ENCODE measurements around the gene SIGLEC5. TPM values are rescaled to one million over a fixed set of nuclear protein-coding genes. Genes with fewer than 3 reads are reported as not detected.
"Not testable (repeated sequence)": the region's sequence is repeated elsewhere in the genome, so short reads cannot be mapped to it uniquely, and the experiment has no call there.

The SIGLEC5 gene
- total RNA-seq, 2 experiments from 2014 or later: not detected

- ChIA-PET CTCF (interaction anchor here (1.1 to 2.0 kb wide), 2 partner anchors 10 to 230 kb away, joined by 4 to 7 read pairs; no protein-coding TSS in a partner anchor), POLR2A (no interaction called here)
- peaks cover 15% of the 10 kb centered on the region for H3K27me3 Mint-ChIP-seq
- H3K4me3 Mint-ChIP-seq: no peak overlapping the region
- intact Hi-C loops (cut with micrococcal nuclease): loop anchor here (10.0 kb wide), 2 partner anchors 77 to 137 kb away; partner anchors contain the start of gene ZNF175
- no peak overlapping the region for H3K27ac Mint-ChIP-seq
- no peaks in the 10 kb centered on the region for H3K9me3 Mint-ChIP-seq
- no peaks in the 10 kb centered on the region for H3K36me3 Mint-ChIP-seq
- DNase-seq: no peak
- H3K4me1 Mint-ChIP-seq (ENCODE audit: low read depth): no peaks in the 10 kb centered on the region
These were observed 21.1 kb upstream of the SIGLEC5 start for GRCh38 chr19:51651216-51651846.

GRCh38 chr19:51647318-51647717 is 17.1 kb upstream of the SIGLEC5 start:
- no peak for DNase-seq
- Mint-ChIP-seq H3K36me3 (no peaks in the 10 kb centered on the region), H3K4me3 (no peak overlapping the region), H3K27me3 (peaks cover 19% of the 10 kb centered on the region), H3K9me3 (no peaks in the 10 kb centered on the region), H3K27ac (no peak overlapping the region), H3K4me1 (ENCODE audit: low read depth) (no peaks in the 10 kb centered on the region)
- intact Hi-C loops (cut with micrococcal nuclease): no loop called here
- POLR2A ChIA-PET: no interaction called here
- CTCF ChIA-PET: interaction anchor here (1.2 kb wide), 1 partner anchor 225 kb away, joined by 3 read pairs; no protein-coding TSS in a partner anchor

GRCh38 chr19:51646730-51647129 is 16.5 kb upstream of the SIGLEC5 start, which contains the start of gene SIGLEC14:
Gene SIGLEC14 (minus strand): TSS chr19:51646825. CDS start chr19:51646759, 66 bp downstream.
- H3K36me3 Mint-ChIP-seq; intact Hi-C loops (cut with micrococcal nuclease); H3K4me3 Mint-ChIP-seq; POLR2A ChIA-PET; H3K27ac Mint-ChIP-seq; H3K9me3 Mint-ChIP-seq; DNase-seq; H3K4me1 Mint-ChIP-seq (ENCODE audit: low read depth): not testable (repeated sequence)
- peaks cover 22% of the 10 kb centered on the region for H3K27me3 Mint-ChIP-seq
- CTCF ChIA-PET: interaction anchor here (1.2 kb wide), 1 partner anchor 225 kb away, joined by 3 read pairs; no protein-coding TSS in a partner anchor

GRCh38 chr19:51644636-51645271 is 14.6 kb upstream of the SIGLEC5 start:
- ChIA-PET CTCF (interaction anchor here (0.8 to 3.0 kb wide), 4 partner anchors 10 to 223 kb away, joined by 3 to 15 read pairs (median 3); no protein-coding TSS in a partner anchor), POLR2A (no interaction called here)
- Mint-ChIP-seq H3K27ac (no peak overlapping the region), H3K4me1 (ENCODE audit: low read depth) (no peaks in the 10 kb centered on the region), H3K36me3 (no peaks in the 10 kb centered on the region), H3K9me3 (no peaks in the 10 kb centered on the region), H3K27me3 (peaks cover 29% of the 10 kb centered on the region), H3K4me3 (no peak overlapping the region)
- no peak for DNase-seq
- intact Hi-C loops (cut with micrococcal nuclease): no loop called here

- H3K4me3 Mint-ChIP-seq: no peak overlapping the region
- H3K36me3 Mint-ChIP-seq: no peaks in the 10 kb centered on the region
- no peak overlapping the region for H3K27ac Mint-ChIP-seq
- ChIA-PET POLR2A (no interaction called here), CTCF (interaction anchor here (3.0 kb wide), 1 partner anchor 16 kb away, joined by 15 read pairs; no protein-coding TSS in a partner anchor)
- no peaks in the 10 kb centered on the region for H3K4me1 Mint-ChIP-seq (ENCODE audit: low read depth)
- H3K9me3 Mint-ChIP-seq: peaks cover 8% of the 10 kb centered on the region
- peaks cover 38% of the 10 kb centered on the region for H3K27me3 Mint-ChIP-seq
- intact Hi-C loops (cut with micrococcal nuclease): no loop called here
- no peak for DNase-seq
These were observed 11.4 kb upstream of the SIGLEC5 start for GRCh38 chr19:51641648-51642047.

GRCh38 chr19:51640386-51640785 is 10.2 kb upstream of the SIGLEC5 start:
- H3K4me3 Mint-ChIP-seq: no peak overlapping the region
- POLR2A ChIA-PET: no interaction called here
- H3K9me3 Mint-ChIP-seq: peaks cover 9% of the 10 kb centered on the region
- no peaks in the 10 kb centered on the region for H3K4me1 Mint-ChIP-seq (ENCODE audit: low read depth)
- H3K27me3 Mint-ChIP-seq: peaks cover 40% of the 10 kb centered on the region
- DNase-seq: no peak
- CTCF ChIA-PET: interaction anchor here (0.5 to 1.5 kb wide), 6 partner anchors 17 to 219 kb away, joined by 3 to 9 read pairs (median 3); partner anchors contain the start of gene FPR1
- intact Hi-C loops (cut with micrococcal nuclease): no loop called here
- no peaks in the 10 kb centered on the region for H3K36me3 Mint-ChIP-seq
- H3K27ac Mint-ChIP-seq: no peak overlapping the region

GRCh38 chr19:51639916-51640315 is 9.7 kb upstream of the SIGLEC5 start:
- Mint-ChIP-seq H3K9me3 (peaks cover 9% of the 10 kb centered on the region), H3K36me3 (no peaks in the 10 kb centered on the region), H3K27me3 (peaks cover 40% of the 10 kb centered on the region), H3K27ac (no peak overlapping the region), H3K4me1 (ENCODE audit: low read depth) (no peaks in the 10 kb centered on the region), H3K4me3 (no peak overlapping the region)
- intact Hi-C loops (cut with micrococcal nuclease): no loop called here
- ChIA-PET POLR2A (no interaction called here), CTCF (interaction anchor here (1.0 to 1.5 kb wide), 4 partner anchors 17 to 134 kb away, joined by 3 to 9 read pairs (median 4); no protein-coding TSS in a partner anchor)
- no peak for DNase-seq

- Mint-ChIP-seq H3K4me1 (ENCODE audit: low read depth) (no peaks in the 10 kb centered on the region), H3K9me3 (peaks cover 9% of the 10 kb centered on the region), H3K4me3 (no peak overlapping the region), H3K27ac (no peak overlapping the region), H3K36me3 (no peaks in the 10 kb centered on the region), H3K27me3 (peaks cover 29% of the 10 kb centered on the region)
- ChIA-PET CTCF (interaction anchor here (0.6 to 2.8 kb wide), 12 partner anchors 16 to 239 kb away, joined by 3 to 17 read pairs (median 4); no protein-coding TSS in a partner anchor), POLR2A (no interaction called here)
- no peak for DNase-seq
- intact Hi-C loops (cut with micrococcal nuclease): loop anchor here (1.0 kb wide), 1 partner anchor 164 kb away; no protein-coding TSS in a partner anchor
These were observed 7.3 kb upstream of the SIGLEC5 start for GRCh38 chr19:51637362-51637978.

- no peak for DNase-seq
- POLR2A ChIA-PET: no interaction called here
- Mint-ChIP-seq H3K27me3 (peaks cover 15% of the 10 kb centered on the region), H3K36me3 (no peaks in the 10 kb centered on the region), H3K27ac (no peak overlapping the region), H3K9me3 (peaks cover 6% of the 10 kb centered on the region), H3K4me3 (no peak overlapping the region), H3K4me1 (ENCODE audit: low read depth) (no peaks in the 10 kb centered on the region)
- CTCF ChIA-PET: interaction anchor here (1.5 kb wide), 1 partner anchor 117 kb away, joined by 3 read pairs; no protein-coding TSS in a partner anchor
- intact Hi-C loops (cut with micrococcal nuclease): no loop called here
These were observed 1.9 kb upstream of the SIGLEC5 start for GRCh38 chr19:51632126-51632525.

GRCh38 chr19:51628153-51628939 is 1.9 kb downstream of the SIGLEC5 start:
- intact Hi-C loops (cut with micrococcal nuclease): no loop called here
- H3K4me3 Mint-ChIP-seq: no peak overlapping the region
- POLR2A ChIA-PET: no interaction called here

GRCh38 chr19:51627491-51628138 is 2.6 kb downstream of the SIGLEC5 start:
- POLR2A ChIA-PET: no interaction called here
- Mint-ChIP-seq H3K27me3 (peaks cover 26% of the 10 kb centered on the region), H3K4me1 (ENCODE audit: low read depth) (no peaks in the 10 kb centered on the region), H3K9me3 (no peaks in the 10 kb centered on the region), H3K4me3 (no peak overlapping the region), H3K36me3 (no peaks in the 10 kb centered on the region), H3K27ac (no peak overlapping the region)
- intact Hi-C loops (cut with micrococcal nuclease): no loop called here
- CTCF ChIA-PET: no interaction called here
- no peak for DNase-seq

More at GRCh38 chr19:51628153-51628939, 1.9 kb downstream of the SIGLEC5 start:
- H3K36me3 Mint-ChIP-seq: no peaks in the 10 kb centered on the region
- CTCF ChIA-PET: no interaction called here
- no peak for DNase-seq
- H3K27me3 Mint-ChIP-seq: peaks cover 24% of the 10 kb centered on the region
- no peaks in the 10 kb centered on the region for H3K4me1 Mint-ChIP-seq (ENCODE audit: low read depth)
- no peaks in the 10 kb centered on the region for H3K9me3 Mint-ChIP-seq
- no peak overlapping the region for H3K27ac Mint-ChIP-seq

All from activated CD4-positive, alpha-beta memory T cell treated with anti-CD3 and anti-CD28 coated beads for 36 hours (primary cell).